ENCODE measurements around the gene GNS.

- TF ChIP-seq, protein P1, sequence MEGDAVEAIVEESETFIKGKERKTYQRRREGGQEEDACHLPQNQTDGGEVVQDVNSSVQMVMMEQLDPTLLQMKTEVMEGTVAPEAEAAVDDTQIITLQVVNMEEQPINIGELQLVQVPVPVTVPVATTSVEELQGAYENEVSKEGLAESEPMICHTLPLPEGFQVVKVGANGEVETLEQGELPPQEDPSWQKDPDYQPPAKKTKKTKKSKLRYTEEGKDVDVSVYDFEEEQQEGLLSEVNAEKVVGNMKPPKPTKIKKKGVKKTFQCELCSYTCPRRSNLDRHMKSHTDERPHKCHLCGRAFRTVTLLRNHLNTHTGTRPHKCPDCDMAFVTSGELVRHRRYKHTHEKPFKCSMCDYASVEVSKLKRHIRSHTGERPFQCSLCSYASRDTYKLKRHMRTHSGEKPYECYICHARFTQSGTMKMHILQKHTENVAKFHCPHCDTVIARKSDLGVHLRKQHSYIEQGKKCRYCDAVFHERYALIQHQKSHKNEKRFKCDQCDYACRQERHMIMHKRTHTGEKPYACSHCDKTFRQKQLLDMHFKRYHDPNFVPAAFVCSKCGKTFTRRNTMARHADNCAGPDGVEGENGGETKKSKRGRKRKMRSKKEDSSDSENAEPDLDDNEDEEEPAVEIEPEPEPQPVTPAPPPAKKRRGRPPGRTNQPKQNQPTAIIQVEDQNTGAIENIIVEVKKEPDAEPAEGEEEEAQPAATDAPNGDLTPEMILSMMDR (IDR thresholded peaks at IDR 0.05; ENCODE audit: extremely low read depth in 1 of 2, insufficient read depth in 1 of 2, low read depth in 1 of 2, low read length in 2 of 2): no peak
- TF ChIP-seq POLR2A (IDR thresholded peaks at IDR 0.05; ENCODE audit: low read depth, low read length): no peak
- no peak for TF ChIP-seq JUN (IDR thresholded peaks at IDR 0.05; ENCODE audit: borderline replicate concordance, insufficient read depth, insufficient read length, low read depth)
- TF ChIP-seq POLR2AphosphoS5 (IDR thresholded peaks at IDR 0.05; ENCODE audit: insufficient read depth, low read depth, low read length): no peak
- no peak for TF ChIP-seq MAX (IDR thresholded peaks at IDR 0.05; ENCODE audit: insufficient read depth, insufficient read length)
- no peak for TF ChIP-seq GATA2 (IDR thresholded peaks at IDR 0.05; ENCODE audit: insufficient read depth, insufficient read length, low read depth, low read length)
- TF ChIP-seq FOS (IDR thresholded peaks at IDR 0.05; ENCODE audit: borderline replicate concordance, insufficient read depth, low read length): no peak
- TF ChIP-seq EZH2 (IDR thresholded peaks at IDR 0.05; ENCODE audit: borderline replicate concordance, low read depth, low read length, severe bottlenecking): no peak
- TF ChIP-seq MYC (IDR thresholded peaks at IDR 0.05; ENCODE audit: low read depth, low read length): no peak
These were observed 92.9 kb downstream of the GNS start for GRCh38 chr12:64666054-64666914.

All from endothelial cell of umbilical vein (primary cell).